ENCODE data around the gene ZNF280A.
"Not testable (repeated sequence)": the region's sequence is repeated elsewhere in the genome, so short reads cannot be mapped to it uniquely, and the experiment has no call there.

The ZNF280A gene

DNA sequence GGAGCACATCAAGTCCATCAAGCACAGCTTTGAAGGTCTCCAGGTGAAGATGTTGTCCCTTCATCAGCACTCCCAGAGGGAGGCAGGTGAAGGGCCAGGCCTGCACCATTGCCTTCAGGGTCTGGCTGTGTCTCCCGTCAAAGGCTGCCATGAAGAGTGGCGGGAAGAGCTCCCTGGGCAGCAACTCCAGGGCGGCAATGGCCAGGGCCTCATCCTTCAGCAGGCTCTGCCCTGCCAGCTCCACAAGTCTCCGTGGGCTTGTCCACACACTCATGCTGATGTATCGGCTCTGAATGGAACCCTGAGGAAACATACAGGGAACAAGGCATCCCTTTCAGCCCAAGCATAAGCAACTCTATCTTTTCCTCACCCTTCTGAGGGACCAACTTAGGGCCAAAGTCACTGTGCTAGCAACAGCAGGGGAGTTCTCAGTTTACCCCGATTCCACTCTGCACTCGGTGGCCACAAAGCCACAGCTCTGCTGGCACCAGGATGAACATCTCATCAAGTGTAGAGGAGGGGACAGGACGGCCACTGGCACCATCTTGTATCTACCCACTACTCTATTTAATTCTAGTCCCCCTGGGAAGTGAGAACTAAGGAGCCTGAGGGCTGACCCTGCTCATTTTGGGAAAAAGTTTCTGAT is 30.8 kb upstream of the ZNF280A start:
- DNase-seq: no peak
- TF ChIP-seq POLR2A (IDR thresholded peaks at IDR 0.05; ENCODE audit: low read length) (no peak), GATA1 (IDR thresholded peaks at IDR 0.05; ENCODE audit: low read depth, low read length) (no peak)

DNA sequence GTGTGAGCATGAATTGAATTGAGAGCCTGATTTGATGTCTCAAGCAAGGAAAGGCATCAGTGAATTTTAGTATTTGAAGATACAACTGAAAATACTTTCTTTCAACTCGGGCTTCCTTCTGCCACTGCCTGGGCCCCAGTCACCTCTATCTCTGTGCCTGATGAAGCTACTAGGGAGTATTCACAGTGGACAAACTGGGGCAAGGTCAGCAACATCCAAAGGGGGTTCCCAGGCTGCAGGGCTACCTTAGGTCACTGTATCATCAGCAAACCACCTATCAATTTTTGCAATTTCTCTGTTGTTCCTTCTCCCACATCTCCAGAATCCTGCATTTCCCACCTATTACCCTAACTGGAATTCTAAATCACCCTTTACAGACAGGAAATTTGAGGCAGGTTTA is 28.8 kb upstream of the ZNF280A start:
- no peak for DNase-seq
- TF ChIP-seq GATA1 (IDR thresholded peaks at IDR 0.05; ENCODE audit: low read depth, low read length): no peak
- TF ChIP-seq POLR2A (IDR thresholded peaks at IDR 0.05; ENCODE audit: low read length): no peak

DNA sequence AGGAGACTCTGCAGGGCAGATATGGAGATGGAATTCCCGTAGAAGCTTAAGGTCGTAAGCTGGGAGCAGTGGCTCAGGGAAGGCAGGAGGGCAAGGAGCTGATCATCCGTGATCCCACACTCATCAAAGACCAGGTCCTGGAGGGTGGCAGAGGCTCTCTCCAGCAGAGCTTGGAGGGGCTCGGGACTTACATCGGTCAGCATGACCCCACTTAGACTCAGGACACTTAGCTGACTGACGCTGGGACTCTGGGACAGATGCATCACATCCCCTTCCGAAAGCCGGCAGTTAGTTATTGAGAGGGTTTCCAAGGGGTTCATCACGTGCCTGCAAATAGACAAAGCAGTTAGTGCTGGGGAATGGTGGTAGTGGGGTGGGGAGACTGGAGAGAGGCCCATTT is 28.2 kb upstream of the ZNF280A start:
- DNase-seq: no peak
- TF ChIP-seq POLR2A (IDR thresholded peaks at IDR 0.05; ENCODE audit: low read length) (no peak), GATA1 (IDR thresholded peaks at IDR 0.05; ENCODE audit: low read depth, low read length) (no peak)

DNA sequence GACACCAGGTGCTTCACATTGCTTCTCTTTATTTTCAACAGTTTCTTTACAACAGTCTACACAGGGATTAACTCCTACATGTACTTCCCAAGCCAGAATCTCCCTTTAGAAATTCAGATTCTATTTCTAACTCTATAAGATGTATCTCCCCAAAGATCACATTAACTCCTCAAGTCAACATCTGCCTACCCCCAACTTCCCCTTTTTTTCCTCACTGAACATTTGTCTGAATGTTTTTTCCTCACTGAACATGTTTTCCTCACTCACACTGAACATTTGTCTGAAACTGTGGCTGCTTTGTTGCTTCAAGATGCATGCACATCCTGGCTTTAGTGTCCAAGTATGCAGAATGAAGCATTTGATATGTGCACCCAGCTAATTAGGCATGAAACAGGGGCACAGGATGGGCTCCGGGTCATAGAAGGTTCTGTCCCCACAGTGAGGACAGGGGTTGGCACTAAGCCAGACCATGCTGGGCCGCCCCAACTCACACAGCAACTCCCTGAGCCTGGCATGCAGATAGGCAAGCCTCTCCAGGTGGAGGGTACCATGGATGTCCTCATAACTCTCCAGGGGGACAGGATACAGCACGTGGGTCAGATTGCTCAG is 27.7 kb upstream of the ZNF280A start:
- no peak for TF ChIP-seq POLR2A (IDR thresholded peaks at IDR 0.05; ENCODE audit: low read length)
- no peak for TF ChIP-seq GATA1 (IDR thresholded peaks at IDR 0.05; ENCODE audit: low read depth, low read length)
- DNase-seq: no peak

DNA sequence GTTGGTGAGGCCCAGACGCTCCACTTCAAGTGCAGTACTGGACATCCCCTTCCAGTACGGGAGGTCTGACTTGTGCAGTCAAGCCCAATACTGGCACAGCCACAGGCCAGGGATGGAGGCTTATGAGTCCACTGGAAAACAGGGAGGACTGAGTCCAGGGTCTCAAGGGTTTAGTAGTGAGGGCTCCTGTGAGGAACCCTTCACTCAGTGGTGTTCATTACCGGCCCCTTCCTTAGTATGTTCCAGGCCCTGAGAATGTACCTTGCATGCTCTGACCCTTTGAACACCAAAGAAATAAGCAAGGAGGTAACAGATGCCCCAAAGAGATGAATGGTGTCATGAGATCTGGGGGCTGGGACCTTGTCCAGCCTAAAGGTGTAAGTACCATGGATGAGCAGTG is 27.2 kb upstream of the ZNF280A start:
- no peak for DNase-seq
- no peak for TF ChIP-seq POLR2A (IDR thresholded peaks at IDR 0.05; ENCODE audit: low read length)
- TF ChIP-seq GATA1 (IDR thresholded peaks at IDR 0.05; ENCODE audit: low read depth, low read length): no peak

DNA sequence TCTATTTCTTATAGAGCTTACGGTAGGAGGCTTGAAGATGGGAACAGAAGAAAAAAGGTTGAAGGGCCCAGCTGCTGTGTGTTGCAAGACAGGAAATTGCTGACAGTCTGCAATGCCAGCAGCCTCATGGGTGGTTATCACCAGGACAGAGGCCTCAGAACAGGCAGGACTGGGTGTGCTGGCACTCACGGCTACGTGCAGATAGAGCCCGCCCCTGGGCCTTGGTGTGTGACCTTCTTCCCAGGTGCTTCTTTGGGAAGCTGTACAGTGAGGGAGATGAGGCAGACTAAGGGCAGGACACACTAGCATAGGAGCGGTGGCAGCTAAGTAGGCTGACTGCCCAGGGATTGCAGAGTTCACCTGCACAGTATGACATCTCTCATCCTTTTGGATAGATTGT is 26.4 kb upstream of the ZNF280A start:
- no peak for TF ChIP-seq POLR2A (IDR thresholded peaks at IDR 0.05; ENCODE audit: low read length)
- no peak for TF ChIP-seq GATA1 (IDR thresholded peaks at IDR 0.05; ENCODE audit: low read depth, low read length)
- DNase-seq: no peak

DNA sequence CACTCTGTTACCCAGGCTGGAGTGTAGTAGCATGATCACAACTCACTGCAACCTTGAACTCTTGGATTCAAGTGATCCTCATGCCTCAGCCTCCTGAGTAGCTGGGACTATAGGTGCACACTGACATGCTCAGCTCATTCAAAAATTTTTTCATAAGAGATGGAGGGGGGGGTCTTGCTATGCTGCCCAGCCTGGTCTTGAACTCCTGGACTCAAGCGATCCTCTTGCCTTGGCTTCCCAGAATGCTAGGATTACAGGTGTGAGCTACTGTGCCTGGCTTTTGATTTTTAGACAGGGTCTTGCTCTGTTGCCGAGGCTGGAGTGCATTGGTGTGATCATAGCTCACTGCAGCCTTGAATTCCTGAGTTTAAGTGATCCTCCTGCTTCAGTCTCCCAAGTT is 25.0 kb upstream of the ZNF280A start:
- TF ChIP-seq GATA1 (IDR thresholded peaks at IDR 0.05; ENCODE audit: low read depth, low read length) (no peak), POLR2A (IDR thresholded peaks at IDR 0.05; ENCODE audit: low read length) (no peak)

DNA sequence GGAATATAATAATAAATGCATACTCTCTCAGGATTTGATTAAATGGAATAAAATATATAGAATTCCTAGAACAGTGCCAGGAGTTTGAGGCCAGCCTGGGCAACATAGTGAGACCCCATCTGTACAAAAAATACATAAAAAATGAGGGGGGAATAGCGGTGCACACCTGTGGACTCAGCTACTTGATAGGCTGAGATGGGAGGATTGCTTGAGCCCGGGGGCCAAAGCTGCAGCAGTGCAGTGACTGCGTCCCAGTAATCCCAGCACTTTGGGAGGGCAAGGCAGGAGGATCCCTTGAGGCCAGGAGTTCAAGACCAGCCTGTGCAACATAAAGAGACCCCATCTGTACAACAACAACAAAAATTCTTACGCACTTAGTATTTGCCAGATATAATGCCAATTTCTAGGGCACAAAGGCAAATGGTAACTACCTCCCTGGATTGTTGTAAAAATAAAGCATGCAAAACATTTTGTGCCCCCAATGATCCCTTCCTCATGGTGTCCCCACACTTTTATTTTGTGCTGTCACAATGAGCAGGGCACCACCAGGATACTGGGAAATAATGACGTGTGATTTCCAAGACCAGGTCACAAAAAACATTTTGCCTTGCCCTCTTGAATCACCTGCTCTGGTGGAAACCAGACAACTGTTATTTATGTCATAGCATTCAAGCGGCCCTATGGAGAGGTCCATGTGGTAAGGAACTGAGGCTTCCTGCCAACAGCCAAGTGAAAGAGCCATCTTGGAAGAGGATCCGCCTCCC is 18.3 kb upstream of the ZNF280A start:
- DNase-seq: no peak
- TF ChIP-seq POLR2A (IDR thresholded peaks at IDR 0.05; ENCODE audit: low read length) (no peak), GATA1 (IDR thresholded peaks at IDR 0.05; ENCODE audit: low read depth, low read length) (no peak)

More for the DNA sequence above, 25.0 kb upstream of the ZNF280A start:
- DNase-seq: no peak

DNA sequence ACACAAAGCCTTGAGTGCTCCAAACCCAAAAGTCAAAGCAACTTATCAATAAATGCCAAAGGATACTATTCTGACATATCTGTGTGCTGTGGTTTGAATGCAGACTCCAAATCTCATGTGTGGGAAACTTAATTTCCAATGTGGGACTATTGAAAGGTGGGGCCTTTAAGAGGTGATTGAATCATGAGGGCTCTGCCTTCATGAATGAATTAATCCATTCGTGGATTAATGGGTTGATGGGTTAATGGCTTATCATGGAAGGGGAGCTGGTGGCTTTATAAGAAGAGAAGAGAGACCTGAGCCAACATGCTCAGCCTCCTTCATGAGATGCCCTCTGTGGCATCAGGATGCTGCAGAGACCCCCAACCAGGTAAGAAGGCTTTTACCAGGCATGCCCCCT is 16.8 kb upstream of the ZNF280A start:
- no peak for DNase-seq
- no peak for TF ChIP-seq GATA1 (IDR thresholded peaks at IDR 0.05; ENCODE audit: low read depth, low read length)
- no peak for TF ChIP-seq POLR2A (IDR thresholded peaks at IDR 0.05; ENCODE audit: low read length)

DNA sequence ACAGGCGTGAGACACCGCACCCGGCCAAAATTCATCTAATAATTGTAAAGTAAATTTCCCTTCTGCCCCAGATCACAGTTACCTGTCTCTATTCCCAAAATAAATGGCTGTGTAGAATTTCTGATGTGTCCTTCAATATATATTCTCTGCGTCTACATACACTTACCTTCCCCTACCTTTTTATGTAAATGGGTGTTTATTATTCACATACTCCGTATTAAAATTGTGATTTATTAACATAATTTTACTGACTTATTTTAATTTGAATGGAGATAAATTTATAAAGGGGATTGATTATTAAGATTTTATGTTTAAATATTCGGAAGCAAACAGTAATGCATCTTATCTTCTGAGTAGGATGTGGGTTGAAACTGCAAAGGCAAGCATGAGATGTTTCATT is 16.4 kb upstream of the ZNF280A start:
- no peak for DNase-seq
- no peak for TF ChIP-seq POLR2A (IDR thresholded peaks at IDR 0.05; ENCODE audit: low read length)
- no peak for TF ChIP-seq GATA1 (IDR thresholded peaks at IDR 0.05; ENCODE audit: low read depth, low read length)

DNA sequence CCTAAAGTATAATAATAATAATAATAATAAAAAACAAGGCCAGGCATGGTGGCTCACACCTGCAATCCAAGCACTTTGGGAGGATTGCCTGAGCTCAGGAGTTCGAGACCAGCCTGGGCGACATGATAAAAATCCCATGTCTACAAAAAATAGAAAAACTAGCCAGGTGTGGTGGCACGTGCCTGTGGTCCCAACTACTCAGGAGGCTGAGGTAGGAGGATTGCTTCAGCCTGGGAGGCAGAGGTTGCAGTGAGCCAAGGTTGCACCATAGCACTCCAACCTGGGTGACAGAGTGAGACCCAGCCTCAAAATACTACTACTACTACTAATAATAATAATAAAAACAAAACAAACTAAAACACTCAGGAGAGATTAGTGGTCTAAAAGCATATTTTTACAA is 15.6 kb upstream of the ZNF280A start:
- no peak for DNase-seq
- TF ChIP-seq POLR2A (IDR thresholded peaks at IDR 0.05; ENCODE audit: low read length) (no peak), GATA1 (IDR thresholded peaks at IDR 0.05; ENCODE audit: low read depth, low read length) (no peak)

DNA sequence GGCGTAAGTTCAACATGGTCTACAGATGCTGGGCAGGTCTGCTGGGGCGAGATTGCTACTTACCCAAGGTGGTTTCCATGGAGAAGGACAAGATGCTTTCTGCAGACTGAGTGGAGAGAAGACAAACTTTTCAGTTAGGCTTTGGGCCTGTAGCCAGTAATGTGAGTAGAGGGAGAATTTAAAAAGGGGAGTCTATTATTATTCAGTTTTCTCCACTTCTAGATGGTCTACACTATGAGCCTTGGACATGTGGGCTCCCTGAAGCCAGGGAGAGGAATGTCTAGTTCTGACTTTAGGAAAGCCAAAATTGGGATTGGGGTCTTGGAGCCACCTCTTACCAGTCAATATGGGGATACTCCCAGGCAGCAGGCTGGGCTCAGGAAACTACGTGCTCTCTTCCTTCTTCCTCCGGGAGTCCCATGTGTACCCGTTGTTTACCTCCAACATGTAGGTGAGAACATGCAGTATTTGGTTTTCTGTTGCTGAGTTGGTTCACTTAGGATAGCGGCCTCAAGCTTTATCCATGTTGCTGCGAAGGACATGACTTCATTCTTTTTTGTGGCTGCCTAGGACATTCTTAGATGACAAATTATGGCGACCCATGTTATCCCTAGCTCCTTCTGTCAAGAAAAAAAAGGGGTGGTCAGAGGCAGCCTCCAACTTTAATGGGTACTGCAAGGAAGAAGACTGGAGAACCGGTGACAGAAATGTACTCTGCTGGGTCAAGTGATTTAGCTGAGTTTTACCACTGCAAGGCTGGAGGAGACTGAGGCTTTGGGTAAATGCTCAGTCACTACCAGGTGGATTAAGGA is 14.7 kb upstream of the ZNF280A start:
- no peak for DNase-seq
- TF ChIP-seq POLR2A (IDR thresholded peaks at IDR 0.05; ENCODE audit: low read length) (no peak), GATA1 (IDR thresholded peaks at IDR 0.05; ENCODE audit: low read depth, low read length) (no peak)

DNA sequence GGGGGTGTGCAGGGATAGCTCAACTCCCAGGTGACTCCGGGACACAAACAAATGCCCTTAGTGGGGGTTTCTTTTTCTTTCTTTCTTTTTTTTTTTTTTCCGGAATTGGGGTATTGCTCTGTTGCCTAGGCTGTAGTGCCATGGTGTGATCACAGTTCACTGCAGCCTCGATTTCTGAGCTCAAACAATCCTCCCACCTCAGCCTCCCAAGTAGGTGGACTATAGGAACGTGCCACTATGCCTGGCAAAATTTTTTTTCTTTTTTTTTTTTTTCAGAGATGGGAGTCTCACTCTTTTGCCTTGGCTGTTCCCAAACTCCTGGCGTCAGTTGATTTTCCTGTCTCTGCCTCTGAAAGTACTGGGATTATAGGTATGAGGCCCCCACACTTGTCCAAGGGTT is 13.8 kb upstream of the ZNF280A start:
- DNase-seq: no peak
- no peak for TF ChIP-seq POLR2A (IDR thresholded peaks at IDR 0.05; ENCODE audit: low read length)
- TF ChIP-seq GATA1 (IDR thresholded peaks at IDR 0.05; ENCODE audit: low read depth, low read length): no peak

DNA sequence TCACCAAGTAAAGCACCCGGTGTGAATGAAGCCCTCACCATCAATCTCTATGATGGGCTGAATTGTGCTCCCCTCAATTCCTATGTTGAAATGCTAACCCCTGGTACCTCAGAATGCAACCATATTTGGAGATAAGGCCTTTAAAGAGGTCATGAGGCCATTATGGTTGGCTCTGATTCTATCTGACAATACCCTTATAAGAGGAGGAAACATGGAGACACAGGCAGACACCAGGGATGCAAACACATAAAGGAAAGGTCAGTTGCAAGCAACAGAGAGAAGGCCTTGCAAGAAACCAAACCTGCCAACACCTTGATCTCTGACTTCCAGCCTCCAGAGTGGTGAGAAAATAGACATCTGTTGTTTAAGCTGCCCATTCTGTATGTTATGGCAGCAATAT is 13.3 kb upstream of the ZNF280A start:
- no peak for TF ChIP-seq POLR2A (IDR thresholded peaks at IDR 0.05; ENCODE audit: low read length)
- no peak for TF ChIP-seq GATA1 (IDR thresholded peaks at IDR 0.05; ENCODE audit: low read depth, low read length)
- DNase-seq: no peak

DNA sequence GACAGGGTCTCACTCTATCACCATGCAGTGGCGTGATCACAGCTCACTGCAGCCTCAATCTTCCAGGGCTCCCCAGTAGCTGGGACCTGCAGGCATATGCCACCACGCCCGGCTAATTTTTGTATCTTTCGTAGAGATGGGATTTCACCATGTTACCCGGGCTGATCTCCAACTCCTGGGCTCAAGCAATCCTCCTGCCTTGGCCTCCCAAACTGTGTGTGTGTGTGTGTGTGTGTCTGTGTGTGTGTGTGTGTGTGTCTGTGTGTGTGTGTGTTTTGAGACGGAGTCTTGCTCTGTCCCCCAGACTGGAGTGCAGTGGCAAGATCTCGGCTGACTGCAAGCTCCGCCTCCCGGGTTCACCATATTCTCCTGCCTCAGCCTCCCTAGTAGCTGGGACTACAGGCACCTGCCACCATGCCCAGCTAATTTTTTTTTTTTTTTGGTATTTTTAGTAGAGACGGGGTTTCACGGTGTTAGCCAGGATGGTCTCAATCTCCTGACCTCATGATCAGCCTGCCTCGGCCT is 12.5 kb upstream of the ZNF280A start:
- DNase-seq: not testable (repeated sequence)

All from erythroblast (primary cell).